NCI-H446 (cell line): ENCODE measurements around the gene LPP.
A peak's percentile ranks its signal among the peaks of the same experiment; 100 is the strongest.

Source experiments
- DNase-seq, 2 experiments: peaks; one replicate each; lab custom pipeline; 2025; lab: John Stamatoyannopoulos, UW

The LPP gene

DNA sequence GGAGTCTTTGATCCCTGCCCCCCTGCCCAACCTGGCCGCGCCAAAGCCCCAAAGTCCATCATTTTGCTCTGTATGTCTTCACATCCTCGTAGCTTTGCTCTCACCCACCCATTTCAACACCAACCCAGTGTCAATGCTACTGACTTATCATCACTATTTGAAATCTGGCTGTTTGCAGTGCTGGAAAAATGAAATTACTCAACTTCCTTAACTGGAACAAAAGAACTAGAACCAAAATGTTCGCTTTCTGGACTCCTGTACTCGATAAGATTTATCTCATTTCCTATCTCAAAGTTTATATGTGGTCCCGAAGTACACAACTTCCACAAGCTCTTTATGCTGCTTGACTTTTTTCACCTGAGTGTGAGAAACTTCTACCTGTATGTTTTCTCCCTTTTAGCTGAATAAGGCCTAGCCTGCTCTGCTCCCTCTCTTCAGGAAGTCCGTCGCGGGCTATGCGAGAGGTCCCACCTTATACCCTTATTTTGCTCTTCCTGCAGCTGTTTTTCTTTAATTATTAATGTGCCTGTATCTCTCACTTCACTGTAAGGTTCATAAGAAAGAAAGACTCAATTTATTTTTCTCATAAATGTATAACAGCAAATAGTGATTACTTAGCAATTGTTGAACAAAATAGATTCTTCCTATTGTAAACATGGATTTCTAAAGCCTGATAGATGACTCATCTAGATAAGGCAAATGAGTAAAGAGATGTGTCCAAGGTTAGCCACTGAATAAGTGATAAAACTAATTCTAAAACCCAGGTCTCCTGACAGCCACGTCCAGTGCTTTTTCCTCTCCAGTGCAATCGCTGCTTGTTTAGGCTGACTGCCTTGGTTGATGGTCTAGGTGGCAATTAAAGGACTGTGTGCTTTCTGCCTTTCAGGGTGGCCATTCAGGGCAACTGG is 553.7 kb downstream of the LPP start:
- DNase-seq, result no peak

DNA sequence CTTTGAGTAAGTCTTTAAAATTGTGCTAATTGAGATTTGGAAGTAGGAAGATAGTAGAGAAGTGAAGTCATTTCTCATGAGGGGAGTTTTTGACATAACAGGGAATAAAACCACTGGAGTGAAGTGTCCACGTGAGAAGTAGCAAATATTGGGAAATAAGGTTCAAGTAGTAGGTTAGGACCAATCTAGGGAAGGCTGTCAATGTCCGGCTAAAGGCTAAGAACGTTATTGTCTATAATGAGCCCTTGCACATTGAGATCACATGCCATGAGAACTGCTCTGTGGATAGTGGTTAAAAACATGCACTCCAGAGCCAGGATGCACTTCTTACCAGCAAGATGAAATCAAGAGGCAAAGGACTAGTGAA is 557.9 kb downstream of the LPP start:
- no peak for DNase-seq

DNA sequence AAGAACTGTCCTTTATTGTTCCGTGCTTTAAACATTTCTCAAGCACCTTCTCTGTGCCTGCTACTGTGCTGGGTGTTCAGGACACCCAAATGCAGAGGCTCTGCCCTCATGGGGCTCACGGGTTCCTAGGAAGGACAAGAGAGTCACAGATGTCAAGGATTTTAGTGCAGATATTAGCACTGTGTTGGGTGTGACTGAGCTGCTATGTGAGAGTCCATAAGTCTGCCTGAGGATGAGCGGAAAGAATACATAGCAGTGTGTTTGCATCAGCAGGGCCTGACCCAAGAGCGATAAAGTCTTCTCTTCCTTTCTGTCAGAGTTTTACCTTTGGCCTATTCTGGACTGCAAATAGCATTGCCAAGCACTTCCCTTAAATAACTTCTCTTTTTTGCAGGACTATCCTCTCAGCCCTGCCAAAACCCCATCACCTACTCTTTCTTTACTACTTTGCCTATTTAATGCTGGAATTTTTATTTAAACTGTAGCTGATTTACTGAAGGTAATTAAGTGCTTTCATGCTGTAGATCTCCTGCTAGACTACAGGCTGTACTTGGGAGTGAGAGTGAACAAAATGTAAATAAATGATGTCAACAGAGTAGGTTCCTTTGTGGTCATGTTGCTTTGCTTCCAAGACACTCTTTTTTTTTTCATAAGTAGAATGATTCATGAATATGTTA is 558.4 kb downstream of the LPP start:
- no peak for DNase-seq

DNA sequence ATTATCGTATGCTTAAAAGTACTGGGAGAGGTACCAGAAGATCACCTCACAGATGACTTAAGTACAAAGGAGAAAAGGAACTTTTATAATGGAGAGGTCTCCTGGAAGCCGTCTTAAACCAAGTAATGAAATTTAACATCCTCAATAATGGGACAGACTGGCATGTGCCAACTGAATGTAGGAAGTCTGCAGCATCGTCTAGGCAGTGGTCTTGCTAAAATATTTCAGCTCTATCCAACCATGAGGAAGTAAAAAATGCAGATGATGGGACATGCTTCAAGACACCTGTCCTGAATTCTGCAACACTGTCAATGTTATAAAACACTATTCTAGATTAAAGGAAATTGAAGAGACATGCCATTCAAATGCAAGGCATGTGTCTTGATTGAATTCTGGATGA is 559.0 kb downstream of the LPP start:
- DNase-seq, result no peak

DNA sequence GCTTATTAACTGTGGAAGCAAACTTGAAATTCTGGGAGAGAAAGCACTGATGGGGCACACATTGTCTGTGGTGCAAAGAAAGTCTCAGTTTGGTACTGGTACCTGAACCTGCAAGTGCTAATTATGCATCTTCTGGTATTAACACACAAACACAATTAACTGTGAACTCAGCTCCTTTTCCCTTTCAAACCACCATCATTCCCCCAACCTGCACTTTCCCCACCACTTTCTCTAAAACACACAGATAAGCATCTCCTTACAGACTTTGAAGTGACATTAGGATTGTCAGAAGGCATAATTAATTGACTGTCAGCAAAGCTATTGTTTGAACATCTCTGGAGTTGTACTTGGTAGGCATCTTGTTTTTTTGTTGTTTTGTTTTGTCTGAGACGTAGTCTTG is 565.6 kb downstream of the LPP start:
- DNase-seq, result no peak

DNA sequence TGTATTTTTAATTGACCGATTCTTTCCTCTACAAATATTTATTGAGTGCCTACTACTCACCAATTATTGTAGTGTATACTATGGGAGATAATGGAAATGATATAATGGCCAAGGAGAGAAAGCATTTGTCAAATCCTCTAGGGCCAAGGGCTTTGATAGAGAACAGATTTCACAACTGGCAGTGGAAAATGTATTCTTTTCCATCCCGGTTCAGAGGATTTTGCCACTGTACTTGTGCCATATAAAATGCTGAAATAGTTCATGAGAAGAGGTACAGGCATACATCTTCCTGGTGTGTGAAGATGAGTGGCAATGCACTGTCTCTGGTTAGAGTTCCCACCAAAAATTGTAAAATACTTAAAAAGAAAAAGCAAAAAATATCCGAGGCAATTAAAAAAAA is 566.3 kb downstream of the LPP start:
- no peak for DNase-seq

DNA sequence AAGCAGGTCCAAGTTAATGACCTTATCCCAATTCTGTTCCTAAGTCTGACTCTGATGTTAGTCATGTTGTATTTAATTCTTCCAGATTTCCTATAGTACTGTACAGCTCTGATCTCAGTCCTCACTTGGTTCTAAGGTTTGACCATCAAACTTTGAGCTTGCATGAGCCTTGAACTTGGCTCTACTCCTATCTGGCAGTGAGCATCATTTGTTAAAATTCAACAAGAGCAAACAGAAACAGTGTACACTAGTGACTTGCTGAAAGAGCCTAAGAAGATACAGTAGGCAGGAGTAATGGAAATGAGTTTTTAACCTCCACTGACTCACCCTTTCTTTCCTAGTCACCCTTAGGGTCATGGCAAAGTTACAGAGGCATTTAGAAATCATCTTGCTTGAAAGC is 566.7 kb downstream of the LPP start:
- DNase-seq, result no peak

DNA sequence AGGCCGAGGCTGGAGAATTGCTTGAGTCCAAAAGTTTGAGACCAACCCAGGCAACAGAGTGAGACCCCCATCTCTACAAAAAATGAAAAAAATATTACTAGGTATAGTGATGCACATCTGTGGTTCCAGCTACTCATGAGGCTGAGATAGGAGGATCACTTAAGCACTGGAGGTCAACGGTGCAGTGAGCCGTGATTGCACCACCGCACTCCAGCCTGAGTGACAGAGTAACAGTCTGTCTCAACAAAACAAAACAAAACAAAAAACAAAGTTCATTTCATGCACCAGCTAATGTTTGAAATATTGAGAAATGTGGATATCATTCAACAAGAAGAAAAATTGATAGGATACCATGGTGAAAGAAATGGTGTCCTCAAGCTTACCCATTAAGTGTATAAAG is 567.4 kb downstream of the LPP start:
- DNase-seq, result no peak

DNA sequence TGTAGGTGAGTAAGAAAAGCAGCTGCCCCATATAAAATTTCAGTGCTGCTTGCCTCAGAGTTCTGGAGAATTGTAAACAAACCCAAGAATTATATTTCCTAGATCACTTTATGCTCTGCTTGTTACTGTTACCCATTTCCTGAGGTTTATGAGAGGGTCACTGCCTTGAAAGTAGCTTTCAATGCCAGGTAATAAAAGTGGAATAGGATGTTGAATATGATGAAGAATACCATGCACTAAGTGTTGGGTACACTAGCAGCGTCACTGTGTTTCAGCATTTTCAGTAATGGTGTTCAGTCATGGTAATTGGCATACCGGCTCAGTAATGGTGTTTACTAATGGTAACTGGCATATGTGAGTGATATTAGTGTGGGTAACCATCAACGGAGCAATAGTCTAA is 568.0 kb downstream of the LPP start:
- DNase-seq, result no peak

DNA sequence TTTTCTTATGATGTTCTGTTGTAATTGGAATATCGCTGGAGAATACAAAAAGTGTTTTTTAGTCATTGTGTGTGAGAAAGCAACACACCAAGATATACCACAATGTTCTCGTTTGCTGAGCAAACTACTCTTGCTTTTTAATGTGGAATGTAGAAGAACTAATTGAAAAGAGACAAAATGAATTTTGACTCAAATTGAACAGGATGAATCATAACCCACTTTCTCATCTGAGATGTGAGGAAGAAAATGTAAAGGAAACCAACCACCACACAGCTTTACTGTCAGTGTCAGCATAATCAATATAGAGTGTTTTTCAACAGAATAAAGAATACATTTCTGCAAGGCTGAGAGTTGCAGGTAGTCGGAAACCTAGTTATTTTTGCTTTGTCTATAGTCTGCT is 569.0 kb downstream of the LPP start:
- DNase-seq, result no peak

DNA sequence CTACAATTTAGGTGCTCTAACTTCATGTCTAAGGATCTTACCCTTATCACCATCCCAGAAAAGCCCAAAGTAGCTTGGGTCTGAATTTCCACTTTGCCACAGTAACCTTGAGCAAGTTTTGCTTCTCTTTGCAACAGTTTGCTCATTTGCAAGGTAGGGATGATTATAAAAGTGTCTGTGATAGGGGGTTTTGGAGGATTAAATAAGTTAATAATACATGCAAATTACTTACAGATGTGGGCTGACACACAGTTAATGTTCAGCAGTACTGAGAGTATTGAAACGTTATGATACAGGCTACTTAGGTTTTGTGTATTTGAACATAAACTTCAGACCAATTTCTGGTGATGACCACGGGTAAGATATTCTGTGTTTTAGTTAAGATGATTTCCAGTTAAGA is 573.1 kb downstream of the LPP start:
- no peak for DNase-seq

DNA sequence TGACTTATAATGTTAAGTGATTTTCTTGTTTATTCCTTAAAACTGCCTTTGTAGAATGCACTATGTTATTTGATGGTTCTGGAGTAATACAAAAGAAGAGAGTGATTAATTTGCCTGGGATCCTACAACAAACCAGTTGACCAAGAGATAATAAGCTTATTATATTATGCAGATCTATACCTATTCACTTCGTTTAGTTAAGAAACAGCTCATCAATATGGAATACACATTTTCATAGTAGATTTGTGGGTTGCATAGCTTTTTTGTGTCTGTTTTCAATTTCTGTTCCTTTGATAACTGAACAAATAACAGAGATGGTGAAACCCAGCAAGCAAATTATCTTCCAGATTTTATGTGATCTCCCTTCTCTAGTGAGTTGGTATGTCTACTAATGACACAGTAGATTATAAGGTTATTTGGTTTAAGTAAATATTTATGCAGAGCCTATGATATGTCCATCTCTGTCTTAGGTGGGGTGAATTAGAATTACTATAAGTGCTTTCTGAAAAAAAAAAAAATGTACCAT is 574.5 kb downstream of the LPP start:
- DNase-seq, result no peak

DNA sequence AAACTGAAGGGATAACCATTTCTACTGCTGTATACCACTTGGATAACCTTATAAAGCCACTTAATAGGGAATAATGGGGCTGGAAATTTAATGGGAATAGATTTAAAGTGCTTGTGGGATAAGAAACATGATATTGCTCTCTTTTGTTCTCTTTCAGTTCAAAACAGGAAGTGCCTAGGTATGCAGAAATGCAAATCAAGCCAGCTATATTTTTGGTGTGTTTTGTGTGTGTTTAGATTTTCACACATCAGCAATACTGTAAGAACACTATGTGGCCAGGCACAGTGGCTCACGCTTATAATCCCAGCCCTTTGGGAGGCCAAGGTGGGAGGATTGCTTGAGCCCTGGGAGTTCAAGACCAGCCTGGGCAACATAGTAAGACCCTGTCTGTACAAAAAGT is 575.5 kb downstream of the LPP start:
- no peak for DNase-seq

DNA sequence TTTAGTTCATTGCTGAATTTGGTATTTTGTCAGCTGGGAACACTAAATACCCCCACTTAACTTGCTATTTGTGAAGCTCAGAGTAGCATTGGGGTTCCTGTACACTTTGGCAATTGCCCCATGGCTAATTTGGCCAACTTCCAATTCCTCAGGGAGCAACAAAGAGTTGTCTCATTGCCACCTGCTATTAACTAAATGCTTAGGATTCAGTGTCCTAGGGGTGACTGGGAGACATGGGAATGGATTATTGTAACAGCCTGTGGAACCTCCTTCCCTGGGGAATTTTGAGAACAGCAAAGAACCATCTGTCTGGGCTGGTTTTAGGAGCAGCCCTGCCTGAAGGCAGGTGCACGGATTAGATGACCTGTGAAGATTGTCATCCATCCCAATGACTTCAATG is 580.4 kb downstream of the LPP start:
- peak; percentile 19 to 82 for DNase-seq

DNA sequence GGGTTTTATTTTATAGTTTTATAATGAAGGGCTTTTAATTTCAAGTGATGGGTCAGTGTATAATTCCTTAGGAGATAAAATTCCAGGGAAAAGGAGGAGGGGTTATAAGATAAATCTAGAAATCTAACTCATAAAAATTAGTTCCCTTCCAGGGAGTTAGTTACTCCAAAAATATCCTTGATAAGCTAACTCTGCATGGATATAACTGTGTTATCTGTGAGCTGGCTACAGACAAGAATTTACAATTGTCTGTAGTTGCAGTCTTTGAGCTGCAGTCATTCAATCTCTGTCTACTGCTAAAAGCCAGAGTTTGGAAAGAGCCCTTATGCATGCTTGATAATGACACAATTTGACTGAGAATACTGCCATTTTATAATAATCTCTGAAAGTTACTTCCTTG is 585.6 kb downstream of the LPP start:
- DNase-seq, result no peak

DNA sequence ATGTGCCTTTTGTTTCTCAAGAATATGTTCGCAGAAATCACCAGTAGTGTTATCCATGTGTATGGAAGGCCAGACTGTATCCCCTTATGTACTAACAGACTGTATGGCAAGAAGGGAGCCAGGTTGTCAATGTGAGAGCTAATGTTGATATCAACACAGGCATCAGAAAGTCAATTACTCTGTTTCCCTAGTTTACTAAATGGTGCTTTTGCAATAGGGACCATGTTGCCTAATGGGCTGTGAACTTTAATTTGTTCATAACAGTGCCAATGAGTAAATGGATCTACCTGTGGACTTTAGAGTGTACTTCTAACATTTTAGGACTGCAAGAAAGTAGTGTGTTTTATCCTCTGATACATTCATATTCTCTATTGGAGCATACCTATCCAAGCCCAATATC is 586.1 kb downstream of the LPP start:
- DNase-seq, result no peak

DNA sequence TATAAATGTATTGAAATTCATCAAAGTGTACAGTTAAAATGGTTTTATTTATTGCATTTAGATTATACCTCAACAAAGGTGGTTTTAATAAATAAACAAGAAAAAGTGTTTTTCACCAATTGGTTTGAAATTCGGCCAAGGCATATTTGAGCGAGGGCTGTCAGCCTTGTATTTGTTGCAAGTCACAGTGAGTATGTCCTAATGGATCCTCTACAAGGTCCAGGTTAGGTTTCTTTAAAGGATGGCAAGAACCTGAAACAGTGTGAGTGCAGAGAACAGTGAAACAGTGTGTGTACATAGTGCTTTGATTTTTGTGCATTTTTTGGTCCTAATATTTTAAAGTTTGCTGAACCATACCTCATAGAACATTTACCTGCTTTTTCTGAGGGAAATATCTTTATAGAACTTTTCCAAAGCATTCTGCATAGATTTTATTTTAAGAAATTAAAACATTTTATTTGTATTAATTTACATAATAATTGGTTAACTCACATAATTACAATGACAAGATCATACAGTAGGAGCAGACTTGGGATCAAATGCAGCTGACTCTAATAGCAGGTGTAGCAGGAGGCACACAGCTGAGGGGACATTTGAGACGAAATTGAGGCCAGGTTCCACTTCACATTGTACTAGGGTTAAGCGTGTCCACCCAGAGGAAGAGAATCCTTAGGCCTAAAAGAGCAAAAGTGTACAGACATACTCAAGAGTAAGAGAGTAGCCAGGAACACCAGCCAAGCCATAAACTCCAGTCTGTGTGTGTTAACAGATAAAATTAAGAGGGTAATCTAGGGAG is 589.0 kb downstream of the LPP start:
- no peak for DNase-seq

DNA sequence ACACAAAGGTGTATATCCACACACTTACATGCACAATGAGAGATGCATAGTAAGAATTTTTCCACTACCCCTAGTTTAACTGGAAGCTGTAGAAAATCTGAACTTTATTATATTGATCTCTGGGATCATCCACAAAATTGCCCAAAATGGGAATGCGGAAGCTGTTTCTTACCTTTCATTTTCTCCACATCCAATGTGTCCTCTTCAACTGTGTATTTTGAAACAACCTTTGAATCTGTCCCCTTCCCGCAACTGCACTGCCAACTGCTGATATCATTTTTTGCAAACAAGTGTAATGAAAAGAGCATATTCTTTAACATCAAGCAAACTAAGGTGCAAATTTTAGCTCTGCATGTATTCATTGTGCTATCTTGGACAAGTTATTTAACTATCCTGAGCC is 590.2 kb downstream of the LPP start:
- no peak for DNase-seq

DNA sequence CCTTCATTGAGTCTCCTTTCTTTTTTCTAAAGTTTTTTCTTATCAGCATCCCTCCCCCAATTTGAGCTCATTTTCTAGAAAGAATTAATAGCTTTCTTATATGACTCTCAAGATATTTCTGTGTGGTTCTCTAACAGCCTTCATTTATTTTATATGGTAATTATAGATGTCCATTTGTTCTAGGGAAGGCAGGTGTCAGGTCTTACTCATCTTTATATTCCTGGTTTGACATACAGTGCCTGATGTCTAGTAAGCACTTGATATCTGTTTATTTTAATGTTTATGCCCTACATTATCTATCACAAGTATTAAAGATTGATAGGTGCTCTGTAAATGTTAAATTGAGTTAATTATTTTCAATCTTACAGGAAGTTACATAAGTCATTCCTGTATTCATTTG is 591.1 kb downstream of the LPP start:
- DNase-seq, result no peak

DNA sequence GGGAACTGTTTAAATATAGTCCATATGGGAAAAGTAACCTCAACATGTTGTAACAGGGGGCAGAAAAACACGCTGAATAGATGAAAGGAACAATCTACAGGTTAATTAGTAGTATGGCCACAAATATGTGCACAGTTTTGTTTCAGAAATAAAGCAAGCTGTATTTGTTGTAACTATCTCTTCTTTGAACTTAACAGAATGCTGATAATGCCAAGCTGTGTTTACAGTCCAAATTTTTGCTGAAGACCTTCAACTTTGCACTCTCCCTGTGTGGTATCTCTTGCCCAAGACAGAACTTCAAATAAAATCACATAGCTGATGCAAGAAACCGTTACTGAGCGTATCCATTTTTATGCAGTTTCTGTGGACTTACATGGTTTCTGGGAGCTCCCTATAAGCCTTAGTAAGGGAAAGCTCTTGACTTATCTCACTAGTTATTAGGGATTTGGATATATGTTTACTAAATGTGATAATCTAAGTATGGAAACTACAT is 592.4 kb downstream of the LPP start:
- no peak for DNase-seq

DNA sequence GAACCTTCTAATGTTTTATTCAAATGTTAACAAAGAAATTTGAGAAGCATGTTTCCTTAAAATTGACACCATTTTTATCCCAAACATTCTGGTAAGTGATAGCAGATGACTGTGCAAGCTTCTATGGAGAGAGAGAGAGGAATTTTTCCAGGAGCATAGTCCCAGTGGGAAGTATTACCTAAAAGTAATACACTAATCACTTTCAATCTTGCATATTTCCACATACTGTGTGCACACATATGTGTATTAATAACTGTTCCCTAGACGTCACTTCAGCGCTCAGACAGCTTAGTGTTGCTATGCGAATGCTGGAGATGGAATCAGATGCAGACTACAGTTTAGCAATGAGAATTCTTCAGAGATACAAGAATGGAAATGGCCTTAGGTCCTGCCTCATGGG is 593.5 kb downstream of the LPP start:
- DNase-seq, result no peak

DNA sequence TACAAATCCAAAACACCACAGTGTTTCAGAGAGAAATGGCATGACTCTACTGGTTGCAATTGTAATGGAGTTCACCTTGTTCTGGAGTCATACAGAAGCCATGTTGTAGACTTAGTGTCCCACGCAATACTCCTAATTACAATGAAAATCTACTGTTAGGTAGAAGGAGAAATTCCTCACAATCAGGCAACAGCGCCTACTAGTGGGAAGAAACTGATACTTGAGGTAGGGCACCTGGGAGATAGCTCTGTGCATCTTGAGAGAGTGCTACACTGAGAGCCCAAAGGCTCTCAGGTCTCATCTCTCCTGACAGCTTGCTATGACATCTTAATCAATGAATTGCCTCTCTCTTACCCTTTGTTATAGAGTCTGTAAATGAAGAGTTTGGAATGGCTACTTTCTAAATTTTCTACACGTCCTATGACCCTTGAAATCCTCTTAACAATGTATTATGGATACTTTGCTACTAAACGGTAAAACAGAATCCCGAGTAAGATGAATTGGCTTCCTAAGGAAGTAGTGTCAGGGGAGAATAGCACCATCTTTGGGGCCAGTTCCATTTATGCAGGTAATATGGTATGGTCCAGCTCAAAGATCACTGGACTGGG is 595.2 kb downstream of the LPP start:
- DNase-seq, result peak in 1 of 2 experiments; percentile 7
